HepG2 (cell line): ENCODE measurements around the gene FKBP10. TPM values are rescaled to one million over a fixed set of nuclear protein-coding genes. Genes with fewer than 3 reads are reported as not detected.

Source experiments
- ARNT2 ChIP-seq: sonication (generic); formaldehyde crosslinking; IDR thresholded peaks from 2 replicates; pipeline ENCODE4 v1.8.0; 2022; ENCODE audit warnings: mild to moderate bottlenecking, low read depth, missing genetic modification reagents, moderate library complexity
- ATF2 ChIP-seq: sonication (generic); formaldehyde crosslinking; IDR thresholded peaks from 2 replicates; pipeline ENCODE4 v1.4.0; 2020; ENCODE audit warnings: missing genetic modification reagents
- DNMT1 ChIP-seq: sonication (generic); formaldehyde crosslinking; IDR thresholded peaks from 2 replicates; pipeline ENCODE4 v1.5.1; 2020; ENCODE audit warnings: mild to moderate bottlenecking, missing genetic modification reagents
- ETV6 ChIP-seq: sonication (generic); formaldehyde crosslinking; conservative IDR thresholded peaks from 2 replicates; pipeline ENCODE4 v1.4.0; 2020; ENCODE audit warnings: missing genetic modification reagents
- GABPB1 ChIP-seq: IDR thresholded peaks from 2 replicates; pipeline ENCODE4 v1.6.1; 2016; ENCODE audit warnings: mild to moderate bottlenecking, missing genetic modification reagents, moderate library complexity, missing compliant biosample characterization
- MAFF ChIP-seq: IDR thresholded peaks from 2 replicates; pipeline ENCODE4 v1.6.1; 2011; ENCODE audit warnings: low read depth, low read length, improper control_type of control experiment
- MTF1 ChIP-seq: sonication (generic); formaldehyde crosslinking; IDR thresholded peaks from 2 replicates; pipeline ENCODE4 v1.5.0; 2020; ENCODE audit warnings: missing genetic modification reagents
- NR0B2 ChIP-seq: sonication (generic); formaldehyde crosslinking; IDR thresholded peaks from 2 replicates; pipeline ENCODE4 v1.4.0; 2020; ENCODE audit warnings: mild to moderate bottlenecking, missing genetic modification reagents
- PRDM4 ChIP-seq: sonication (generic); formaldehyde crosslinking; IDR thresholded peaks from 2 replicates; pipeline ENCODE4 v1.9.0; 2021; ENCODE audit warnings: missing genetic modification reagents, borderline replicate concordance
- TFAP4 ChIP-seq: sonication (generic); IDR thresholded peaks from 2 replicates; pipeline ENCODE4 v1.6.1; 2016; ENCODE audit warnings: low read depth, borderline replicate concordance
- ZBTB3 ChIP-seq: sonication (generic); formaldehyde crosslinking; IDR thresholded peaks from 2 replicates; pipeline ENCODE4 v1.4.0; 2020; ENCODE audit warnings: low read depth, mild to moderate bottlenecking, moderate library complexity, missing genetic modification reagents, borderline replicate concordance
- ZHX1 ChIP-seq: sonication (generic); formaldehyde crosslinking; IDR thresholded peaks from 2 replicates; pipeline ENCODE4 v1.8.1; 2022; ENCODE audit warnings: low read depth, mild to moderate bottlenecking, missing genetic modification reagents
- ZNF121 ChIP-seq: sonication (generic); formaldehyde crosslinking; IDR thresholded peaks from 2 replicates; pipeline ENCODE4 v1.5.0; 2020; ENCODE audit warnings: mild to moderate bottlenecking, missing genetic modification reagents
- ZNF687 ChIP-seq: sonication (generic); formaldehyde crosslinking; IDR thresholded peaks from 2 replicates; pipeline ENCODE4 v1.5.1; 2020; ENCODE audit warnings: mild to moderate bottlenecking, missing genetic modification reagents, moderate library complexity
- ZNF7 ChIP-seq: IDR thresholded peaks from 2 replicates; pipeline ENCODE4 v1.6.1; 2016; ENCODE audit warnings: missing biosample characterization, missing genetic modification reagents
- polyA plus RNA-seq, 8 experiments: library from polyadenylated mRNA; depleted of rRNA in 3 of 8; stranded (reverse) in 7 of 8; unstranded in 1 of 8; fragments of >200 nt; fragmentation: Illumina TruSeq in 4 of 8; extraction: Trizol in 4 of 8; gene quantifications; 2 replicates each; pipeline versions ENCODE4 v1.2.1 to v1.2.3, GENCODE V29; 2011 to 2016; ENCODE audit warnings: low read depth in 4 of 8, missing spikeins in 1 of 8, mixed read lengths in 1 of 8; ENCODE audit not compliant: insufficient read depth in 1 of 8
- total RNA-seq, 5 experiments: library from RNA; depleted of rRNA; stranded (reverse); fragments of >200 nt; fragmentation: Illumina TruSeq; extraction: Trizol; gene quantifications; 2 replicates each; pipeline ENCODE4 v1.2.3, GENCODE V29; 2016; ENCODE audit warnings: low read depth in 1 of 5

Gene FKBP10
- total and polyA plus RNA-seq, 2 of the 13 experiments (the other 11 are each of a cell fraction or from before 2014, with no cell fraction given), result 149 to 573 TPM

GRCh38 chr17:41772586-41773189 lies 40.1 kb upstream of the FKBP10 start (continued):
- TF ChIP-seq ATF2 (CRISPR knock-in tag), result 0 out of 2 replicates have a peak, but pooled peaks have one; percentile 11
- no peak; the same call in 1 of the 2 replicates for TF ChIP-seq ZBTB3 (CRISPR knock-in tag)
- no peak for TF ChIP-seq MTF1 (CRISPR knock-in tag)
- TF ChIP-seq ZHX1 (CRISPR knock-in tag), result peak; percentile 89; the same call in 1 of the 2 replicates
- TF ChIP-seq ZNF687 (CRISPR knock-in tag), result peak; percentile 96
- TF ChIP-seq PRDM4 (CRISPR knock-in tag), result no peak
- TF ChIP-seq ZNF7, result no peak
- TF ChIP-seq ARNT2, result peak; percentile 67; the same call in 1 of the 2 replicates
- no peak for TF ChIP-seq MAFF
- no peak for TF ChIP-seq ZNF121
- peak; percentile 38; the same call in 1 of the 2 replicates for TF ChIP-seq TFAP4
- TF ChIP-seq DNMT1 (CRISPR knock-in tag), result no peak
- 0 out of 2 replicates have a peak, but pooled peaks have one; percentile 21 for TF ChIP-seq ETV6
- no peak; the same call in 1 of the 2 replicates for TF ChIP-seq NR0B2
- TF ChIP-seq GABPB1, result peak; percentile 34; the same call in 1 of the 2 replicates
